Muscle of back (tissue), 11 donors: Measurements from ENCODE around the gene KRT2. TPM values are rescaled to one million over a fixed set of nuclear protein-coding genes. Genes with fewer than 3 reads are reported as not detected.
"Not testable (repeated sequence)": the region's sequence is repeated elsewhere in the genome, so short reads cannot be mapped to it uniquely, and the experiment has no call there.

Source experiments
- DNase-seq, 3 donors: peaks; one replicate each; pipeline versions ENCODE4 v3.0.0 to v3.0.0-alpha.2; 2013
- polyA plus RNA-seq, 10 donors: library from polyadenylated mRNA; unstranded; fragments of 120-200 nt; gene quantifications; one replicate each; pipeline ENCODE4 v1.2.1, GENCODE V29; 2013; ENCODE audit not compliant: insufficient read length in 10 of 10

The KRT2 gene
- polyA plus RNA-seq, 10 donors = 0.08 to 1.8 TPM; not detected in 8

DNA sequence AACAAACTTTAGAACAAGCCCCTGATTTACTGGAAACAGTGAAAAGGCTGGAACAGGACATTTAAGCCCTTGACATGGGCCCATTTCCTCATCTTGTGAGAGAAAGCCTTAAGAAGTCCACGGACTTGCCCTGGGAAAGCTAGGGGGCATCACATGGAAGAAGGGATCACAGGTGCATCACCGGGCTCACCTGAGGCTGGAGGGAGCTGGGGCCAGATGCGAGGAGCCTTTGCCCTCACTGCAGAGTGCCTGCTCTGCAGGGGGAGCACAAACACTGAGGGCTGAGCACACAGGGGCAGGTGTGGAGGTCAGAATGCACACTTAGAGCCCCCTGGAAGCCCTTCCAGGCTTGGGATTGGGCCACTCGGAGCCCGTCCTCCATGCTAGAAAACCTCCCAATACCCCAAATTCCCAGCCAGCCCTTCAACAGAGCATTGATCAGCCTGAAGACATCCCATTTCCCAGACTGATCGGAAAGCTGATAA, 33.4 kb upstream of the KRT2 start:
- no peak for DNase-seq

DNA sequence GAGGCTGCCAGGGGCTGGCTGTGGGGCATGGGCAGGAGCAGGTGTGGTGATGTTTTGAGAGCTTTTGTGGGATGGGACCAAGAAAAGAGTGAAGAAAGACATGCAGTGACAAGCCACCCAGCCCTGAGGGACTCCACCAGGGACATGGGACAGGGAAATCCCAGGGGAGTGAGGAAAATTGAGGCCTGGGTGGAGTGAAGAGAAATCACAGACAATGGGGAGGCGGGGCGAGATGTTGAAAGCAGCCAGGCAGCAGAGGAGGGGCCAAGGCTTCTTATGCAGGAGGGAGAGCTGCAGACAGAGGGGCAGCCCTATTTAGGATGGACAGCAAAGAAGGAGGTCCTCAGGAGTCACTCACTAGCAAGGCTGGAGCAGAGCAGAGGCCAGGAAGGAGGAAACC, 32.4 kb upstream of the KRT2 start:
- DNase-seq = no peak

- no peak for DNase-seq
Observed at GRCh38 chr12:52683575-52684300, 31.7 kb upstream of the KRT2 start.

DNA sequence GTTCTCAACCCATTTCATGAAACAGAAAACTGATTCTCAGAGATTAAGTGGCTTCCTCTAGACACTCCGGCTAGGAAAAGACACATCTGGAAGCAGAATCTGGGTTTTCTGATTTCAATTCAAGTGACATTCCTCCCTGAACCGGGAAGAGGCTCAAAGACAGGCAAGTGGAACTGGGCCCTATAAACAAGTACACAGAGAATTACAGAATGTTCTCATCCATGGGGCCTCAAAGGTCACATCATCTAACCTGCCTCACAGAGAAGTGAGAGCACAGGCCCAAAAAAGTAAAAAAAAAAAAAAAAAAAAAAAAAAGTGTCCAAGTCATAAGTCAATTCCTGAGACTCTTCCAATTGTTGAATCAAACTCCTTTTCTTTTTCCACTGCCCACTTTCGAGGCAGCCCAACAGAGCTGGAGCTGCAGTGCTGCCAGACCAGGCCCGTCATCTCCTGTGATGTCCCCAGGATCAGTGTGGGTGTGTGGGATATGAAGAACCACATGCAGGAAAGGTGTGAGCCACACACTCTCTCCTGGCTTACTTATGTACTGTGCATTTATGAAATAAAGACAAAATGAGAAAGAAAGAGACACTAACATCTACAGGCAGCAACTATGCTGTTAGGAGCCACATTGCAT, 31.0 kb upstream of the KRT2 start:
- DNase-seq = peak; percentile 10 to 48 (median 41)

DNA sequence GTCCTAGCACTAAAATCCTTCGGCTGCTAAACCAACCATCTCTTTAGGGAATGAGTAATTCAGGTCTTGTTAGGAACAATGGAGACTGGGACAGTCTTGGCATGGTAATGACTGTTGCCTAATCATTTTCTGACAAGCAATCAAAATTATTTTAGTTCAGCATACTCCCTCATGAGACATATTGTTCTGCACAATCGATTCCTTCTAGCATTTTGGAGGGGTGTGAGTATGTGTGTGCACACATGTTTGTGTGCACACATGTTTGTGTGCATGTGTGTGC, 30.3 kb upstream of the KRT2 start:
- DNase-seq = no peak

DNA sequence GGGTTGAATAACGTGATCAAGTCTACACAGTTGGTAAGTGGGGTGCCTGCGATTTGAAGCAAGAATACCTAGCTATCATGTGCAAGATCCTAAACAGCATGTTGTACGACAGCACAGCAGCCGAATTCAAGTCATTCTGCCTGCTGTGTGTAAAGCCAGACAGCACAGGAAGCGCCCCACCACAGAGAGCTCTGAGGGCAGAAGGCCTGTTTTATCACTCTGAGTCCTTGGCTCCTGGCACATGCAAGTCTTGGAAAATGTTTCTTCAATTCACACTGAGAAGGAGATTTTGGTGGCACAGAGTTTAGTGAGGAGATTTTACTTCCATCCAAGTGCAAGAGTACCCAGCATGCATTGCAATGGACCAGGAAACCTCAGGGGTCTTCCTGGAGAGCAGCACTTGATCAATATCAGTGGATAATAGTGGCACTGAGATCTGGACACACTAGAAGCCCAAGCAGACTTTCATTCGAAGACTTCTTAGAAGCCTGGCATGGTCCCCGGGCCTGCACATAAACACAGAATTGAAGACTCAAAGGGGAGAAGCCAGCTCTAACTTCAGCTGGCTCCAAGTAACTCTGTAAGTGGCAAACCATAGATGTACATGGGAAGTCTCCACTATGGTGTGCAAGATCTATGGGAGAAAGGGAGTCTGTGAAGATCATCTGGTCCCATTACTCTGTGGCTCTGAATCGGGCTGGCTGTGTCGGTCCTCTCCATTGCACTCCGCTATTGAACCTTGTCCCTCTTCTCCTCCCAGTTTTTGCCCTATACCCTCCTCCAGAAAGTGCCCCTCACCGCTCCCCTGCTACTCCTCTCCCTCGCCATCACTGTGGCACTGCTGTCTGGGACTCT, 29.7 kb upstream of the KRT2 start:
- DNase-seq = no peak

- DNase-seq = no peak
Observed at GRCh38 chr12:52680363-52680762, 28.4 kb upstream of the KRT2 start, which contains the start of gene KRT1. Gene KRT1 (minus strand): TSS chr12:52680407. CDS start chr12:52680348, 59 bp downstream.

GRCh38 chr12:52679875-52680274, 27.9 kb upstream of the KRT2 start:
- no peak for DNase-seq

DNA sequence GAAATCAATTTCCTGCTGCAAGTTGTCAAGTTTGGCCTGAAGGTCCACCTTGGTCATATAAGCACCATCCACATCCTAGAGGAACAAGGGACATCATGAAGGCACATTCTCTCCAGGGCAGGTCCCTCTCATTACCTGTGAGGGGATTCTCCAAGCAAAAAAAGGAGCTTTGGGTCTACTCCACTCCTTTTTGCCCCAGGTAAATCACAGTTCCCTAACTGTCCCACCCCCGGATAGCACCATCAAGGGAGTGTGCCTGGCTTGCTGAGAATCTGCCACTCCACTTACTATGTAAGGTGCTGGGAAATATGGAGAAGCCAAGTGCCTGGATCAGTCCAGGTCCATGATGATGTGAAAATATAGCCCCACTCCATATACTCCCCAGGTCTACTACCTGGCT, 25.7 kb upstream of the KRT2 start:
- DNase-seq = no peak

DNA sequence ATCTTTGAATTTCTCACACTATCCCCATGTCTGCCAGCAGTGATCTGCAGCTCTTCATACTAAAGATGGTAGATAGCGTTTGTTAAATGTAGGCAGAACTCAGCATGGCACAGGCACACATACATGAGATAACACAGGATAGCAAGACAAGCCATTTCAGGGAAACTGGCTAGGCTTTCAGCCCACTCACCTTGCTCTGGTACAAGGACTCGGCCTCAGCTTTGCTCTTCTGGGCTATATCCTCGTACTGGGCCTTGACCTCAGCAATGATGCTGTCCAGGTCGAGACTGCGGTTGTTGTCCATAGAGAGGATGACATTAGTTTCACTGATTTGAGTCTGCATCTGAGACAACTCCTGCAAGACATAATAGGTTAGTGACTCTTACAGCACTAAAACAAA, 25.1 kb upstream of the KRT2 start:
- no peak for DNase-seq

- DNase-seq = no peak
Observed at GRCh38 chr12:52676163-52676562, 24.2 kb upstream of the KRT2 start.

GRCh38 chr12:52675301-52675701, 23.3 kb upstream of the KRT2 start:
- DNase-seq = no peak

DNA sequence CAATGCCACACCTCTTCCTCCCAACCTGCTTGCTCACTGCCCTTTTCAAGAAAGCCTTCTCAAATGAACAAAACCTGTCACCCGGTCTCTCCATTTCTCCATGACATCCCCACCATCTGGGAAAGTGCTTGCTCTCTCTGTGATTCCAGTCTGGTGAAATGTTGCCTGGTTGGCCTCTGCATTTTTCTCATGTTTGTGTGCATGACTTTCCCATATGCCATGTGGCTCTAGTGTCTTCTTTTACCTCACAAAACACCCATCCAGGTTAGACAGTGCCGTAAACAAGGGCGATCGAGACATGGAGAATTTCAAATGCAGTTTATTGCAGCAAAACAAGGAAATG, 22.4 kb upstream of the KRT2 start:
- no peak for DNase-seq

DNA sequence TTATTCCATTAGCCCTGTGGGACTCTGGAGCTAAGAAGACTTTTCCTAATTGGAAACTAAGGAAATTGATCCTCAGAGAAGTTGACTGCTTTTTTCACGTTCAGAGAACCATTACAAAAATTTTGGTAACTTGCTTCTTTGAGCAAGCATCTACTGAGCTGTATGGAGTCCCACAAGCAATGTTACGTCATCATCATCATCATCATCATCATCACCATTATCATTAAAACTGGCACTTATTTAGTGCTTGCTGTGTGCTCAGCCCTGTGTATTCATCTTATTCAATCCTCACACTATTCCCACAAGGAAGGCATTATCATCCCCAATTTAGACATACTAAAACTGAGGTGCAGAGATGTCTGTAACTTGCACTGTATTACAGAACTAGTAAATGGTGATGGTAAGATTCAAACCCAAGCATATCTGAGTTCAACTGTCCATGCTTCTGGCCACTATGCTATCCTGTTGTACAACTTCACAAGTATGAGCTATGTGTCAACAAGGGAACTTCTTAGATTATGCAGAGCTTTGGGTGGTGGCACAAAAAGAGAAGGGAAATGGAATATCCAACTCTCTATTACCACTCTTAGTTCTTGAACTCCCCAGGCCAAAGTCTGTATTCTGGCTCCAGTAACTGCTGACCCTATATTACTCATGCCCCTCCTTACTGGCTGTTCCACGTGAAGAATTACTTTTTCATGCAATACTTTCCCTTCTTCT, 21.9 kb upstream of the KRT2 start:
- DNase-seq = no peak

DNA sequence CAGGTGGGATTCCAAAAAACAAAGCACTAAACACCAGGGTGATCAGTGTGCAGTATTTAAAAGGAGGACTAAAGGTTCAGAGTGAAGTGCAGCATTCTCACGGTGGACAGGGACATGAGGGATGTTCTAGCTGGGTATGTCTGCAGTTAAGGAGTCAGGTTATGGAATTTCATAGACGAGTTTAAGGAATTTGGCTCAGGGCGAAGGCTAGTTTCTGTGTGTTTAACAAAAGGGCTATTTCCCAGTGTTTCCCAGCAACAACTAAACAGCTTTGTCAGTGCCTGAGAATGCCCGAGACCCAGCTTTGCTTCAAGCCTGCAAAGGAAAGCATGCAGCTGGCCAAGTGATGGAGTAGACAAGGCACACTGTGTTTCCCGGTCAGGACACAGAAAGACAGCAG, 21.2 kb upstream of the KRT2 start:
- peak in 2 of 3 donors; percentile 22 to 28 for DNase-seq

GRCh38 chr12:52672321-52672933, 20.4 kb upstream of the KRT2 start:
- no peak for DNase-seq

DNA sequence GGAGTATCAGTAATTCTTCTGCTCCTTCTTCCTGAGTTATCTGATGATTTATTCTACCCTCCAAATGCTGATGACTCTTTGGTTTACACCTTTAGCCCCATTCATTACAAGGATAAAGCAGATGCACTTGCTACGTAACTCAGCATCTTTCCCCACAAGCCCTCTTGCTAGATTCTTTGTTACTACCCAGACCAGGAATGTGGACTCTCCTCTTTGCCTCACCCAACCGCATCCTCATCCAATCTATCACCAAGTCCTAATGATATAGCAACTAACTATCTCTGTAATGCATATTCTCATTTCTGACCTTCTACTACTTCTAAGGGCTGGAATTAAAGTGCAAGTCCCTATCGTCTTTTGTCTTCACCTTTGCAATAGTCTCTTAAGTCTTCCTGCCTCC, 18.9 kb upstream of the KRT2 start:
- DNase-seq = no peak

DNA sequence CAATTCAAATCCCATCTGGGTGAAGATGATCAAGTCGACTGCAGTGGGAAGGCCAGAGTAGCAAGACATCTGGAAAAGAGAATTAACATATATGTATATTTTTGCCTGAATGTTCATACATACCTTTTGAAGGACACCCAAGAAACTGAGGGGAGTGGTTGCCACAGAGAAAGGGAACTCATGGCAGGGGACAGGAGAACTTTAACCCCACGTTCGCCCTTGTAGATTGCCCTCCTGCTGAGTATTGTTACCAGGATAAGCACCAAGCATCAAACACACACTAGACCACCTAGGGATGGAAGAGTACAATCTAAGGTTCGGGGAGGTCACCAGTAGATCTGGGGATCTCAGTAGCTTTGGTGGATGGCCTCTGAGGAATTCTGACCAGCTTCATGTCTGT, 18.5 kb upstream of the KRT2 start:
- no peak for DNase-seq

DNA sequence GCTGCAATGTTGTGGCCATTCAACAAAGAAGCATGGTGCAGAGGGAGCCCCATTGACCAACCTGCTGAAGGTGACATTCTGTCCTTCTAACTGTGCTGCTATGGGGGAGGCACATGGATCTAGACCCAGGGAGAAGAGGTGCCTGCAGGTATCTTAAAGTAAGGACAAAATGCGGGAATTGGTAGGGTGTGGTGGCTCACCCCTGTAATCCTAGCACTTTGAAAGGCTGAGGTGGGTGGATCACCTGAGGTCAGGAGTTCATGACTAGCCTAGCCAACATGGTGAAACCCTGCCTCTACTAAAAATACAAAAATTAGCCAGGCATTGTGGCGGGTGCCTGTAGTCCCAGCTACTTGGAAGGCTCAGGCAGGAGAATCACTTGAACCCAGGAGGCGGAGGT, 17.9 kb upstream of the KRT2 start:
- not testable (repeated sequence) for DNase-seq

DNA sequence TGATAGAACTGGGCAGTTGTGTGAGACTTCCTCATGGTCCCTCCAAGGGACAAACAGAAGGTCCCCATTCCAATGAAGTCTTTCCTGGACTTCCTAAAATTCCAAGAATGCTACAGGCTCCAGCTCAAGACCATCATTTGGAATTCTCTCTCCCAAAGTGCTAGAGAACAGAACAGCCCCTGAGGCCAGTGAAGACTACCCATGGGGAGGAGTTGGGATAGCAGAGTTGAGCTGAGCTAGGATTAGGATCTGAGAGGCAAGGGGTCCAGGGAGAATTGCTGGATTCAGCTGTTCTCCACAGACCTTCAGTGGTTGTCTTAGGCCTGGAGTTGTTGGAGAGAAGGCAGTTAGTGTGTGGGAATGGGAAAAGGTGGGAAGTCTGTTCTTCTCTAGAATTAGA, 17.4 kb upstream of the KRT2 start:
- DNase-seq = no peak

GRCh38 chr12:52667931-52668330, 15.9 kb upstream of the KRT2 start:
- DNase-seq = no peak

- no peak for DNase-seq
Observed at GRCh38 chr12:52667509-52667908, 15.5 kb upstream of the KRT2 start.
